Measurements from ENCODE around the gene TSPEAR.
"Not testable (repeated sequence)": the region's sequence is repeated elsewhere in the genome, so short reads cannot be mapped to it uniquely, and the experiment has no call there.

TSPEAR gene

DNA sequence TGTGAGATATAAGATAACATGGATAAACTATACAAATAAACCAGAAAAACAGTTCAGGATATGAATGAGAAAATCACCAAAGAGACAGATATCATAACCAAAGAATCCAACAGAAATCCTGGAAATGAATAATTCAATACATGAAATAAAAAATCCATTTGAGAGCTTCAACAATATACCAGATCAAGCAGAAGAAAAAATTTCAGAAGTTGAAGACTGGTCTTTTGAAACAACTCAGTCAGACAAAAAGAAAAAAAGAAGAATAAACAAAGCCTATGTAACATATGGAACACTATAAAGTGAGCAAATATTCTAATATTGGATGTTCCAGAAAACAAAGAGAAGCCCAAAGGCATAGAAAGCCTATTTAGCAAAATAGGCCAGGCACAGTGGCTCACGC lies 39.5 kb downstream of the TSPEAR start:
- Histone ChIP-seq H3K4me2 (no peak overlapping the region), H3K27me3 (no peaks in the 10 kb centered on the region)
- no peak for TF ChIP-seq Cebpa-rat (IDR thresholded peaks at IDR 0.05)

GRCh38 chr21:44670642-44671432 lies 40.5 kb downstream of the TSPEAR start:
- H3K4me3 ChIP-seq: no peak overlapping the region
- H3K9me3 ChIP-seq: peaks cover 61% of the 10 kb centered on the region
- H3K4me2 ChIP-seq: no peak overlapping the region
- no peak overlapping the region for H3K9ac ChIP-seq
- H4K20me1 ChIP-seq: no peaks in the 10 kb centered on the region
- no peaks in the 10 kb centered on the region for H3K4me1 ChIP-seq
- TF ChIP-seq Cebpa-rat (IDR thresholded peaks at IDR 0.05): no peak
- no peak overlapping the region for H3K27ac ChIP-seq
- H3K36me3 ChIP-seq: no peaks in the 10 kb centered on the region
- no peaks in the 10 kb centered on the region for H3K27me3 ChIP-seq

More for the DNA sequence above, 39.5 kb downstream of the TSPEAR start:
- no peaks in the 10 kb centered on the region for H3K36me3 ChIP-seq
- H3K9ac ChIP-seq: no peak overlapping the region
- H3K9me3 ChIP-seq: peaks cover 63% of the 10 kb centered on the region
- H3K27ac ChIP-seq: no peak overlapping the region
- no peaks in the 10 kb centered on the region for H4K20me1 ChIP-seq
- no peak overlapping the region for H3K4me3 ChIP-seq
- no peaks in the 10 kb centered on the region for H3K4me1 ChIP-seq

DNA sequence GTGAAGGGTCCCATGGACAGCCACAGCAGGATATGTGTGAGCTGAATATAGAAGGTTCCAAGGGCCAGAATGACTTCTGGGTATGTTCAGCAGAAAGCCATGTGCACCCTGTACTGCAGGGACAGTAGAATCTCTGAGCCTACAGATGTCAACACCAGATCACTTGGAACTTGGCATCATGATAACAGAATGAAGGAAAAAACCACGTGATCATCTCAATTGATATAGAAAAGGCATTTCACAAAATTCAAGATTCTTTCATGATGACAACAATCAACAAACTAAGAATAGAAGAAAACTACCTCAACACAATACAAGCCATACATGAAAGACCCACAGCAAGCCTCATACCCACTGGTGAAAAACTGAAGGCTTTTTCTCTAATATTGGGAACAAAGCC lies 43.8 kb downstream of the TSPEAR start:
- Histone ChIP-seq H3K4me1 (no peaks in the 10 kb centered on the region), H3K9me3 (peaks cover 47% of the 10 kb centered on the region), H3K4me2 (no peak overlapping the region), H3K9ac (no peak overlapping the region), H3K27ac (no peak overlapping the region), H3K27me3 (no peaks in the 10 kb centered on the region), H3K4me3 (no peak overlapping the region), H3K36me3 (no peaks in the 10 kb centered on the region), H4K20me1 (no peaks in the 10 kb centered on the region)
- no peak for TF ChIP-seq Cebpa-rat (IDR thresholded peaks at IDR 0.05)

- H3K36me3 ChIP-seq: no peaks in the 10 kb centered on the region
- H3K27me3 ChIP-seq: no peaks in the 10 kb centered on the region
- no peaks in the 10 kb centered on the region for H3K4me1 ChIP-seq
- H3K27ac ChIP-seq: no peak within 1 kb of the TSS
- H3K9ac ChIP-seq: no peak within 1 kb of the TSS
- no peak within 1 kb of the TSS for H3K4me2 ChIP-seq
- H3K4me3 ChIP-seq: no peak within 1 kb of the TSS
- TF ChIP-seq Cebpa-rat (IDR thresholded peaks at IDR 0.05): no peak
- H3K9me3 ChIP-seq: peaks cover 39% of the 10 kb centered on the region
- no peaks in the 10 kb centered on the region for H4K20me1 ChIP-seq
These were observed 44.7 kb downstream of the TSPEAR start, which contains the start of gene KRTAP12-2 for GRCh38 chr21:44666401-44667320. KRTAP12-2 (minus strand) TSS chr21:44666927; CDS start chr21:44666886, 41 bp downstream.

GRCh38 chr21:44664691-44665090 lies 46.7 kb downstream of the TSPEAR start:
- no peak for TF ChIP-seq Cebpa-rat (IDR thresholded peaks at IDR 0.05)
- no peaks in the 10 kb centered on the region for H3K27me3 ChIP-seq
- no peak overlapping the region for H3K4me3 ChIP-seq
- no peaks in the 10 kb centered on the region for H3K36me3 ChIP-seq
- H3K9me3 ChIP-seq: peaks cover 20% of the 10 kb centered on the region
- H4K20me1 ChIP-seq: no peaks in the 10 kb centered on the region
- no peak overlapping the region for H3K9ac ChIP-seq
- H3K4me2 ChIP-seq: no peak overlapping the region
- H3K4me1 ChIP-seq: no peaks in the 10 kb centered on the region
- no peak overlapping the region for H3K27ac ChIP-seq

GRCh38 chr21:44661567-44661966 lies 49.8 kb downstream of the TSPEAR start:
- not testable (repeated sequence) for H3K9ac ChIP-seq, H3K27me3 ChIP-seq, H3K27ac ChIP-seq, H3K4me2 ChIP-seq, H4K20me1 ChIP-seq, H3K36me3 ChIP-seq, H3K4me3 ChIP-seq
- Histone ChIP-seq H3K4me1 (peaks cover 30% of the 10 kb centered on the region), H3K9me3 (peaks cover 18% of the 10 kb centered on the region)

DNA sequence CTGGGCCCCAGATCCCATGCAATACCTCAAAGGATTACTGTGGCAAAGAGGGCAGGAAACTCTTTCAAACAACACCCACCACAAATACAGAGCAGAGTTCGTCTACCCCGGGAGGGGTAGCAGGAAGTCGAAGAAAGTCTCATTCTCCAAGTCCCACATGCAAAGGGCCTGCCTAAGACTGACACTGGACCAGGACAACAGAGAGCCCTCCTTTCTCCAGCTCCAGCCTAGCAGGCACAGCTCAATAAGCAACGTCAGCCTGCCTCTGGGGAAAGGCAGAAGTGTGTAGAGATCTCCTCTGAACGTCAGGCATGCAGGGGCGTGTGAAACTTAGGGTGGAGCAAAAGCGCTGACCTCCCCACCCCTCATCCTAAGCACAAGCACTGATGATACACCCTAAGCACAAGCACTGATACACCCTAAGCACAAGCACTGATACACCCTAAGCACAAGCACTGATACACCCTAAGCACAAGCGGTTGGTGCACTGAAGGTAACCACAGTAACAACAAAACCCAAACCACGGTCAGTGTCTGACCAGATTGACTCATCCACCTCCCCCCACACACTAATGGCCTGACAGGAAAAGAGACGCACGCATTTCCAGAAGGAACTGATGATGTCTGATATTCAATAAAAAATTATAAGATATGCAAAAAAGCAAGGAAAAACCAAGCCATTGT lies 52.3 kb downstream of the TSPEAR start:
- no peak overlapping the region for H3K9ac ChIP-seq
- peaks cover 41% of the 10 kb centered on the region for H3K9me3 ChIP-seq
- no peak overlapping the region for H3K4me3 ChIP-seq
- H3K27me3 ChIP-seq: no peaks in the 10 kb centered on the region
- H3K4me2 ChIP-seq: peak overlapping the region; percentile 74
- peak overlapping the region; percentile 14; the same call in 1 of the 2 replicates for H3K27ac ChIP-seq
- TF ChIP-seq Cebpa-rat (IDR thresholded peaks at IDR 0.05): no peak
- no peaks in the 10 kb centered on the region; the same call in 1 of the 2 replicates for H3K36me3 ChIP-seq
- no peaks in the 10 kb centered on the region for H4K20me1 ChIP-seq
- peaks cover 40% of the 10 kb centered on the region for H3K4me1 ChIP-seq

DNA sequence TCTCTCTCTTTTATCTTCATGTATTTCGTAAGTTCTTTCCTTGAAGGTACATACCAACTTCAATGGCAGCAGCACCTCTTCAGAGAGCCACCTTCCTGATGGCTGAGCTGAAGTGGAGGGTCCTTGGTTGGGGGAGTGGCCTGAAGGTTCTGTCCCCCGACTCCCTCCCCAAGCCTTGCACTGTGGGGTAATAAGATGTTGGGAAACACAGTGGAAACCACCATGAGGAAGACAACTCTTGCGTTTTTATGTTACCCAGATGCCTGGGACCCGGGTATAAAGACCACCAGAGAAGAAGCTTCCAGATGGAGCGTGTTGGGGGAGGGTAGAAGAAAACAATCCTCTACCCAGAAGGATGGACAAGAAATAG lies 52.8 kb downstream of the TSPEAR start:
- H3K36me3 ChIP-seq: no peaks in the 10 kb centered on the region; the same call in 1 of the 2 replicates
- no peak overlapping the region for H3K9ac ChIP-seq
- H3K4me1 ChIP-seq: peaks cover 45% of the 10 kb centered on the region
- peak overlapping the region; percentile 74 for H3K4me2 ChIP-seq
- H4K20me1 ChIP-seq: no peaks in the 10 kb centered on the region
- H3K4me3 ChIP-seq: no peak overlapping the region
- peak overlapping the region; percentile 14; the same call in 1 of the 2 replicates for H3K27ac ChIP-seq
- peaks cover 43% of the 10 kb centered on the region for H3K9me3 ChIP-seq
- H3K27me3 ChIP-seq: no peaks in the 10 kb centered on the region
- 0 out of 2 replicates have a peak, but pooled peaks have one; percentile 16 for TF ChIP-seq Cebpa-rat (IDR thresholded peaks at IDR 0.05)

Measured in BLaER1 (cell line).